ENCODE results near the gene RNF32. TPM values are rescaled to one million over a fixed set of nuclear protein-coding genes. Genes with fewer than 3 reads are reported as not detected.

The RNF32 gene
- total RNA-seq, 2 donors from 2014 or later: 2.0 TPM

DNA sequence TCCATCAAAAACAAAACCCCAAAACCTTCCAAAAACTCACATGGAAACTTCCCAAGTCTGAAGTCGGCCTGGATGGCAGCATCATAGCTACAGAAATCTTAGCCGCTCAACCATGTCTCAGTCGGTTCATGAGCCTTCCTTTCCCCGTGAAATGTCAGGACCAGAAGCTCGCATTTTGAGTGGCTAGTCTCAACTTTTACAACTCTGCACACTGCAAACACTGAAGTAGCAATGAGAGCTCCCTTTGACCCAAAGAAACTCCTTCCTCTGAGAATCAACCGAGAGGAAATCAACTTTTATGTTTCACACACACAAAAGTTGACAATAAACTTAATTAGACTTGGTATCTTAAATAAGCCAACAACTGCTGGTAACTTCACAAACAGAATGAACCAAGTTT is 37.6 kb upstream of the RNF32 start:
- H3K27ac ChIP-seq: peak overlapping the region; percentile 55
- no peaks in the 10 kb centered on the region for H3K27me3 ChIP-seq
- intact Hi-C loops (cut with DNase I): no loop called here
- peak; percentile 59 for DNase-seq
- H3K9ac ChIP-seq (ENCODE audit: low read depth in 2 of 2, low read length in 2 of 2): peak overlapping the region in 1 of 2 donors; percentile 81
- H3K4me1 ChIP-seq: no peaks in the 10 kb centered on the region
- TF ChIP-seq, protein P1, sequence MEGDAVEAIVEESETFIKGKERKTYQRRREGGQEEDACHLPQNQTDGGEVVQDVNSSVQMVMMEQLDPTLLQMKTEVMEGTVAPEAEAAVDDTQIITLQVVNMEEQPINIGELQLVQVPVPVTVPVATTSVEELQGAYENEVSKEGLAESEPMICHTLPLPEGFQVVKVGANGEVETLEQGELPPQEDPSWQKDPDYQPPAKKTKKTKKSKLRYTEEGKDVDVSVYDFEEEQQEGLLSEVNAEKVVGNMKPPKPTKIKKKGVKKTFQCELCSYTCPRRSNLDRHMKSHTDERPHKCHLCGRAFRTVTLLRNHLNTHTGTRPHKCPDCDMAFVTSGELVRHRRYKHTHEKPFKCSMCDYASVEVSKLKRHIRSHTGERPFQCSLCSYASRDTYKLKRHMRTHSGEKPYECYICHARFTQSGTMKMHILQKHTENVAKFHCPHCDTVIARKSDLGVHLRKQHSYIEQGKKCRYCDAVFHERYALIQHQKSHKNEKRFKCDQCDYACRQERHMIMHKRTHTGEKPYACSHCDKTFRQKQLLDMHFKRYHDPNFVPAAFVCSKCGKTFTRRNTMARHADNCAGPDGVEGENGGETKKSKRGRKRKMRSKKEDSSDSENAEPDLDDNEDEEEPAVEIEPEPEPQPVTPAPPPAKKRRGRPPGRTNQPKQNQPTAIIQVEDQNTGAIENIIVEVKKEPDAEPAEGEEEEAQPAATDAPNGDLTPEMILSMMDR (IDR thresholded peaks at IDR 0.05): no peak
- no peaks in the 10 kb centered on the region for H3K9me3 ChIP-seq
- no peak overlapping the region for H3K4me3 ChIP-seq
- no peaks in the 10 kb centered on the region for H3K36me3 ChIP-seq

DNA sequence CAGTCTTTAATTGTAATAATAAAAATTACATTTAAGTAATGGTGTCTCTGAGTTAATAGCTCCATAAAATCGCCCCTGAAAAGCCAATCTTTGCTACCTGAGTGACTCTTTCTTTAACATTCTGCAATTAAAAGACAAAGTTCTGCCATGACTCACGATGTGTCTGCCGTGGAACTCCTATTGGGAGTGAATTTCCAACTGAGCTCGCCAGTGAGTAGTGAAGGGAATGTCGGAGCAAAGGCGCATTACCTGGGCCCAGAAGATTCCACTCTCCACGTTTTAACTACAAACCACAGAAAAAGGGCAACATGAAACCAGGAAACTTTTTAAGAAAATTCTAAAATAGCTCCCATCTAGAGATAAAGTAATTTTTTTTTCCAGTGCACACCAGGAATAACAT is 36.9 kb upstream of the RNF32 start:
- H3K27me3 ChIP-seq: no peaks in the 10 kb centered on the region
- intact Hi-C loops (cut with DNase I): no loop called here
- peak overlapping the region in 1 of 2 donors; percentile 32 for H3K9ac ChIP-seq (ENCODE audit: low read depth in 2 of 2, low read length in 2 of 2)
- H3K9me3 ChIP-seq: no peaks in the 10 kb centered on the region
- no peaks in the 10 kb centered on the region for H3K4me1 ChIP-seq
- no peak for DNase-seq
- peak overlapping the region; percentile 55 for H3K27ac ChIP-seq
- TF ChIP-seq, protein P1 (IDR thresholded peaks at IDR 0.05): no peak
- no peak overlapping the region for H3K4me3 ChIP-seq
- H3K36me3 ChIP-seq: no peaks in the 10 kb centered on the region

DNA sequence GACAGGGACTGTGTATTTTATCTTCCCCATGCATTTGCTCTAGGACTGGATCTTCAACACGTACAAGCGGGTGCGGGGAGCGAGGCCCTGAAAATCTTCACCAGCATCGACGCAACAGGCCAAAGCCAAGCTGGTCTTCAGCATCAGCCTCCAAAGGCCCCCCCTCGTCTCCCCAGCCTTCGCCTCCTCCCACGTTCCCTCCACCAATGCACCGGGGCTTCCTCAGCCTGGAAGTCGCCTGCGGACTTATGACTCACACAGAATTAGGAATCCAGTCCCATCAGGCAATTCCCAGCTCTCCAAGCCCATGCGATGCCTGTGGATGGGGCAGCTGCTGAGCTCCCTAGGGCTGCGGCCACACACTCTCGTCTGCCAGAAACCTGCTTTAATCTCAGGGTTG is 36.3 kb upstream of the RNF32 start:
- Histone ChIP-seq H3K9me3 (no peaks in the 10 kb centered on the region), H3K36me3 (no peaks in the 10 kb centered on the region), H3K4me3 (no peak overlapping the region), H3K27ac (peak overlapping the region; percentile 55), H3K4me1 (no peaks in the 10 kb centered on the region), H3K9ac (ENCODE audit: low read depth in 2 of 2, low read length in 2 of 2) (peak overlapping the region in 1 of 2 donors; percentile 32), H3K27me3 (no peaks in the 10 kb centered on the region)
- DNase-seq: no peak
- TF ChIP-seq, protein P1 (IDR thresholded peaks at IDR 0.05): no peak
- intact Hi-C loops (cut with DNase I): no loop called here

- no peak for DNase-seq
- Histone ChIP-seq H3K27ac (no peak overlapping the region), H3K4me1 (no peaks in the 10 kb centered on the region), H3K36me3 (no peaks in the 10 kb centered on the region), H3K4me3 (no peak overlapping the region), H3K9ac (ENCODE audit: low read depth in 2 of 2, low read length in 2 of 2) (peak overlapping the region in 1 of 2 donors; percentile 32), H3K27me3 (no peaks in the 10 kb centered on the region), H3K9me3 (no peaks in the 10 kb centered on the region)
- intact Hi-C loops (cut with DNase I): no loop called here
- TF ChIP-seq, protein P1 (IDR thresholded peaks at IDR 0.05): no peak
These were observed 35.5 kb upstream of the RNF32 start for GRCh38 chr7:156604836-156605695.

- H3K4me1 ChIP-seq: no peaks in the 10 kb centered on the region
- no peaks in the 10 kb centered on the region for H3K36me3 ChIP-seq
- H3K27me3 ChIP-seq: no peaks in the 10 kb centered on the region
- H3K9me3 ChIP-seq: no peaks in the 10 kb centered on the region
- H3K27ac ChIP-seq: no peak overlapping the region
- intact Hi-C loops (cut with DNase I): no loop called here
- DNase-seq: no peak
- no peak overlapping the region for H3K9ac ChIP-seq (ENCODE audit: low read depth in 2 of 2, low read length in 2 of 2)
- TF ChIP-seq, protein P1 (IDR thresholded peaks at IDR 0.05): no peak
- no peak overlapping the region for H3K4me3 ChIP-seq
These were observed 34.4 kb upstream of the RNF32 start for GRCh38 chr7:156606135-156606534.
